Measurements from ENCODE around the gene POU2AF3.

POU2AF3 gene

DNA sequence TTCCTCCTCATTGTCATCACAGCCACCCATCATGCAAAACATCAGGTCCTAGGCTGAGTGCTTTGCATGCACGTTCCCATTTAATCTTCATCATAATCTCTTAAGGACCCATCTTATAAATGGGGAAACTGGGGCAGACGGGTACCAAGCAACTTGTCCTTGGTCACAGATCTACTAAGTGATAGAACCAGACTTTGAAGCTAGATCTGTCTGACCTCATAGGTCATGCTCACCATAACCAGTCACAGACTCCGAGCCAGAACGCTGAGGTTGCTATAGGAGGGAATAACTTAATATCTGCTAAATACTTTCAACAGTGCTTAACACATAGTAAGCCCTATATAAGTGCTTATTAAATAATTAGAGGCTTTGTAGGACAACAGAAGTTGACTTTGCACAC is 37.7 kb downstream of the POU2AF3 start:
- H3K36me3 ChIP-seq (ENCODE audit: control insufficient read depth in 5 of 5, insufficient read depth in 5 of 5, low read length in 5 of 5) = no peaks in the 10 kb centered on the region
- no peak overlapping the region for H3K9ac ChIP-seq (ENCODE audit: low read length in 5 of 5)
- H3K4me3 ChIP-seq (ENCODE audit: low read depth in 1 of 5, low read length in 5 of 5) = no peak overlapping the region
- H3K27ac ChIP-seq (ENCODE audit: low read depth, low read length) = no peak overlapping the region
- H3K4me1 ChIP-seq (ENCODE audit: control insufficient read depth in 5 of 5, insufficient read depth in 5 of 5, low read length in 5 of 5) = peaks cover 0 to 37% (median 19%) of the 10 kb centered on the region in 5 donors
- H3K27me3 ChIP-seq (ENCODE audit: control insufficient read depth in 5 of 5, insufficient read depth in 4 of 5, low read length in 5 of 5) = no peaks in the 10 kb centered on the region
- peaks cover 0 to 3% (median 0%) of the 10 kb centered on the region in 5 donors for H3K9me3 ChIP-seq (ENCODE audit: control insufficient read depth in 5 of 5, low read length in 5 of 5)

DNA sequence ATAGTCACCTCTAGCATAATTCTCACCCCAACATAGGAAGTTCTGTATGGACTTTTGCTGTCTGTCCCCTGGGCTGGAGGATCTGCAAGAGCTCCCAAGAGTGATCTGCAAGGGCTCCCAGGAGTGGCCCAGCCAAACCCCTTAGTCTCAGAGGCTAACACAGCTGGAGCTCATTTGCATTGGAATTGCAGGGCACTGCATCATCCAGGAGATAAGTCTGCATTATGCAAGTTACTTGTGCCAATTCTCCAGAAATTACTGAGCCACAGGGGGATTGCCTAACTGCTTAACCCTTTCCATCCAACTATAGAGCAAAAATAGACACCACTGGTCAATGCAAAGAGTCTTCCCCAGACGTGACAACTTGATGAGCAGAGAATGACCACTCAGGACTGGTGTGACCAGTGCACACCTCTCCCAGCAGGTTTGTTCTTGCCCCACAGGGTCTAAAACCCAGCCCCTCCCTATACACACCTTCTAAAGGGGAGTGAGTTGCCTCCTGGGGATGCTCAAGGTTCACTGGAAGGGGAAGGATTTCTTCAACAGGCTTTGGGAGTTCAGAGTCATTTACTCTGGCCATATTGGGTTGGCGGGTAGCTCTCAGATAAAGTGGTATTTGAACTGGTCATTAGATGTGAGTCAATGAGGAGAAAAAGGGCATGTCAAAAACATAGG is 38.4 kb downstream of the POU2AF3 start:
- H3K9ac ChIP-seq (ENCODE audit: low read length in 5 of 5) = no peak overlapping the region
- no peak overlapping the region for H3K4me3 ChIP-seq (ENCODE audit: low read depth in 1 of 5, low read length in 5 of 5)
- no peak overlapping the region for H3K27ac ChIP-seq (ENCODE audit: low read depth, low read length)
- peaks cover 0 to 31% (median 18%) of the 10 kb centered on the region in 5 donors for H3K4me1 ChIP-seq (ENCODE audit: control insufficient read depth in 5 of 5, insufficient read depth in 5 of 5, low read length in 5 of 5)
- peaks cover 0 to 3% (median 0%) of the 10 kb centered on the region in 5 donors for H3K9me3 ChIP-seq (ENCODE audit: control insufficient read depth in 5 of 5, low read length in 5 of 5)
- H3K27me3 ChIP-seq (ENCODE audit: control insufficient read depth in 5 of 5, insufficient read depth in 4 of 5, low read length in 5 of 5) = no peaks in the 10 kb centered on the region
- no peaks in the 10 kb centered on the region for H3K36me3 ChIP-seq (ENCODE audit: control insufficient read depth in 5 of 5, insufficient read depth in 5 of 5, low read length in 5 of 5)

GRCh38 chr11:111339758-111340388 is 41.5 kb downstream of the POU2AF3 start:
- peaks cover 0 to 3% (median 0%) of the 10 kb centered on the region in 5 donors for H3K9me3 ChIP-seq (ENCODE audit: control insufficient read depth in 5 of 5, low read length in 5 of 5)
- H3K36me3 ChIP-seq (ENCODE audit: control insufficient read depth in 5 of 5, insufficient read depth in 5 of 5, low read length in 5 of 5) = no peaks in the 10 kb centered on the region
- no peak overlapping the region for H3K9ac ChIP-seq (ENCODE audit: low read length in 5 of 5)
- no peaks in the 10 kb centered on the region for H3K27me3 ChIP-seq (ENCODE audit: control insufficient read depth in 5 of 5, insufficient read depth in 4 of 5, low read length in 5 of 5)
- no peak overlapping the region for H3K27ac ChIP-seq (ENCODE audit: low read depth, low read length)
- peaks cover 0 to 29% (median 18%) of the 10 kb centered on the region in 5 donors for H3K4me1 ChIP-seq (ENCODE audit: control insufficient read depth in 5 of 5, insufficient read depth in 5 of 5, low read length in 5 of 5)
- no peak overlapping the region for H3K4me3 ChIP-seq (ENCODE audit: low read depth in 1 of 5, low read length in 5 of 5)

DNA sequence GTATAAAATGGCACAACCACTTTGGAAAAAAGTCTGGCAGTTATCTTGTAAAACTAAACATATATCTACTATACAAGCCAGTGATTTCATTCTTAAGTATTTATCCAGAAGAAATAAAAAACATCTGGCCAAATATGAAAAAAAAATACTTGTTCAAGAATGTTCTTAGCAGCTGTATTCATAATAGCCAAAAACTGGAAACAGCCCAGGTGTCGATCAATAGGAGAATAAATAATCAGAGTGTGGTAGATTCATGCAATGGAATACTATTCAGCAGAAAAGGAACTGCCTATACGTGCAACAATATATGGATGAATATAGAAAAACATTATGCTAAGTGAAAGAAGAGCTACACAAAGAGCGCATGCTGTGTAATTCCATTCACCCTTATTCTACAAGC is 44.0 kb downstream of the POU2AF3 start:
- Histone ChIP-seq H3K9me3 (ENCODE audit: control insufficient read depth in 5 of 5, low read length in 5 of 5) (peaks cover 0 to 3% (median 0%) of the 10 kb centered on the region in 5 donors), H3K27me3 (ENCODE audit: control insufficient read depth in 5 of 5, insufficient read depth in 4 of 5, low read length in 5 of 5) (no peaks in the 10 kb centered on the region), H3K9ac (ENCODE audit: low read length in 5 of 5) (no peak overlapping the region), H3K4me3 (ENCODE audit: low read depth in 1 of 5, low read length in 5 of 5) (no peak overlapping the region), H3K36me3 (ENCODE audit: control insufficient read depth in 5 of 5, insufficient read depth in 5 of 5, low read length in 5 of 5) (no peaks in the 10 kb centered on the region), H3K27ac (ENCODE audit: low read depth, low read length) (no peak overlapping the region), H3K4me1 (ENCODE audit: control insufficient read depth in 5 of 5, insufficient read depth in 5 of 5, low read length in 5 of 5) (peaks cover 0 to 15% (median 3%) of the 10 kb centered on the region in 5 donors)

DNA sequence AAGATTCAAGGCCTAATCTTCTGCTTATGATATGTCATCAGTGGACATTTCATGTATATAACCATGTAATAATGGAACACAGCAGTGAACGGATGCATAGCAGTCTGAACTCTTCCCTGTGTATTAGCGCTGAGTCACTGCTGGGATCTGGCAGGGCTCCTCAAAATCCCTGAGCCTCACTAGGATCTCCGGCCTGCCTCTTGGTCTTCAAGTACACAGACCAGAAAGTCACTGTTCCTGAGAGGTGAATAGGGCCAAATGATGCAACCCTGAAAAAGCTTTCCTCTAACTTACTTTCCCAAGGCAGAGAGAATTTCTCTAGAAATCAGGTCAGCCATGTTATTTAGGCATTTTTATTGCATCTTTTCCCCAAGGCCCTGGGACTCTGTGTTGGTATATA is 45.7 kb downstream of the POU2AF3 start:
- H3K9me3 ChIP-seq (ENCODE audit: control insufficient read depth in 5 of 5, low read length in 5 of 5) = peaks cover 0 to 3% (median 0%) of the 10 kb centered on the region in 5 donors

DNA sequence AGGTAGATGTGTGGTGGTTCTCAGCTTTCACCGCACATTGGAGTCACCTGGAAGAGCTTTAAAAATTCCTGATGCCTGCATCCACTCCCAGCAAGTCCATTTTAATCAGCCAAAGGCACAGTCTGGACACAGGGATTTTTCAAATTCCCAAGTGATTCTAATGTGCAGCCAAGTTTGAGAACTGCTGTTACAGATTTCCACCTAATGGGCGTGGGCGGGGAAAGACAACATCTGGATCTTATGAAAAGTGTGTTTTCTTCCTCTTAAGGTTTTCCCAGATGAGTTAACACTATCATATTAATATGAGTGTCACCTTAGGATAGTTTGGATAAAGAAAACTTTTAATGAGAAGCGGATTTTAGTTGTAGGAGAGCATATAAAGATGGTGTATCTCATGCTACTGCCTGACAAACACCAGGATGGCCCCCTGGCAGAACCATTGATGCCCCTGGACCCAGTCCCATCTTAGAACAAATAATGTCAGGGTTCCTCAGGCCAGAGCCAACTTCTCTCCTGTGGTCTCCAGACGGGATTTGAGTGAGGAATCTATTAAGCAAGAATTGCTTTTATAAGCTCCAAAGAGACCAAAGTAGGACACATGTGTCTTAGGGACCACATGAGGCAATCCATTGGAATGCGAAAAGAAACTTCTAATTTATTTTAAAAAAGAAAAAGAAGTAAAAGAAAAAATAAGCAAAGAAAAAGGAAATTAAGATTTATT is 48.8 kb downstream of the POU2AF3 start:
- Histone ChIP-seq H3K36me3 (ENCODE audit: control insufficient read depth in 5 of 5, insufficient read depth in 5 of 5, low read length in 5 of 5) (no peaks in the 10 kb centered on the region), H3K4me3 (ENCODE audit: low read depth in 1 of 5, low read length in 5 of 5) (no peak overlapping the region), H3K9me3 (ENCODE audit: control insufficient read depth in 5 of 5, low read length in 5 of 5) (no peaks in the 10 kb centered on the region), H3K27me3 (ENCODE audit: control insufficient read depth in 5 of 5, insufficient read depth in 4 of 5, low read length in 5 of 5) (no peaks in the 10 kb centered on the region), H3K9ac (ENCODE audit: low read length in 5 of 5) (no peak overlapping the region), H3K27ac (ENCODE audit: low read depth, low read length) (no peak overlapping the region), H3K4me1 (ENCODE audit: control insufficient read depth in 5 of 5, insufficient read depth in 5 of 5, low read length in 5 of 5) (peaks cover 0 to 17% (median 3%) of the 10 kb centered on the region in 5 donors)

More for the DNA sequence above, 45.7 kb downstream of the POU2AF3 start:
- no peak overlapping the region for H3K4me3 ChIP-seq (ENCODE audit: low read depth in 1 of 5, low read length in 5 of 5)
- no peaks in the 10 kb centered on the region for H3K27me3 ChIP-seq (ENCODE audit: control insufficient read depth in 5 of 5, insufficient read depth in 4 of 5, low read length in 5 of 5)
- H3K4me1 ChIP-seq (ENCODE audit: control insufficient read depth in 5 of 5, insufficient read depth in 5 of 5, low read length in 5 of 5) = peaks cover 0 to 17% (median 3%) of the 10 kb centered on the region in 5 donors
- H3K27ac ChIP-seq (ENCODE audit: low read depth, low read length) = peak overlapping the region; percentile 6
- no peaks in the 10 kb centered on the region for H3K36me3 ChIP-seq (ENCODE audit: control insufficient read depth in 5 of 5, insufficient read depth in 5 of 5, low read length in 5 of 5)
- no peak overlapping the region for H3K9ac ChIP-seq (ENCODE audit: low read length in 5 of 5)

- H3K36me3 ChIP-seq (ENCODE audit: control insufficient read depth in 5 of 5, insufficient read depth in 5 of 5, low read length in 5 of 5) = no peaks in the 10 kb centered on the region
- peaks cover 0 to 17% (median 3%) of the 10 kb centered on the region in 5 donors for H3K4me1 ChIP-seq (ENCODE audit: control insufficient read depth in 5 of 5, insufficient read depth in 5 of 5, low read length in 5 of 5)
- no peaks in the 10 kb centered on the region for H3K27me3 ChIP-seq (ENCODE audit: control insufficient read depth in 5 of 5, insufficient read depth in 4 of 5, low read length in 5 of 5)
- H3K9ac ChIP-seq (ENCODE audit: low read length in 5 of 5) = no peak overlapping the region
- no peaks in the 10 kb centered on the region for H3K9me3 ChIP-seq (ENCODE audit: control insufficient read depth in 5 of 5, low read length in 5 of 5)
- no peak overlapping the region for H3K27ac ChIP-seq (ENCODE audit: low read depth, low read length)
- no peak overlapping the region for H3K4me3 ChIP-seq (ENCODE audit: low read depth in 1 of 5, low read length in 5 of 5)
Measured at GRCh38 chr11:111347723-111348115, 49.4 kb downstream of the POU2AF3 start.

- Histone ChIP-seq H3K4me1 (ENCODE audit: control insufficient read depth in 5 of 5, insufficient read depth in 5 of 5, low read length in 5 of 5) (peaks cover 0 to 17% (median 3%) of the 10 kb centered on the region in 5 donors), H3K4me3 (ENCODE audit: low read depth in 1 of 5, low read length in 5 of 5) (no peak overlapping the region), H3K27me3 (ENCODE audit: control insufficient read depth in 5 of 5, insufficient read depth in 4 of 5, low read length in 5 of 5) (no peaks in the 10 kb centered on the region), H3K36me3 (ENCODE audit: control insufficient read depth in 5 of 5, insufficient read depth in 5 of 5, low read length in 5 of 5) (no peaks in the 10 kb centered on the region), H3K9me3 (ENCODE audit: control insufficient read depth in 5 of 5, low read length in 5 of 5) (no peaks in the 10 kb centered on the region), H3K9ac (ENCODE audit: low read length in 5 of 5) (no peak overlapping the region), H3K27ac (ENCODE audit: low read depth, low read length) (no peak overlapping the region)
Measured at GRCh38 chr11:111348147-111348546, 49.8 kb downstream of the POU2AF3 start.

DNA sequence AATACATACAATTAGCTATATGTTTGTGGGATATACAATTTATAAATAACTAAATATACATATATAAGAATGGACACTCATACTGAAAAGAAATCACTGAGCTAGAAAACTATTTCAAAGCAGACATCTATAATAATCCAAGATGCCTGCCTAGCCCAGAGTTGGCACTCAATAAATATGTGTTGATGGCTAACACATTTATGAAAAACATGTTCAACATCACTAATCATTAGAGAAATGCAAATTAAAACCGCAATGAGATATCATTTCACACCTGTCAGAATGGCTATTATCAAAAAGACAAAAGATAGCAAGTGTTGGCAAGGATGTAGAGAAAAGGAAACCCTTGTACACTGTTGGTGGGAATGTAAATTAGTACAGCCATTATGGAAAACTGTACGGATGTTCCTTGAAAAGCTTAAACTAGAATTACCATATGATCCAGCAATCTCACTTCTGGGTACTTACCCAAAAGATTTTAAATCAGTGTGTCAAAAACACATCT is 50.9 kb downstream of the POU2AF3 start:
- no peak overlapping the region for H3K9ac ChIP-seq (ENCODE audit: low read length in 5 of 5)
- peaks cover 0 to 11% (median under 1%) of the 10 kb centered on the region in 5 donors for H3K4me1 ChIP-seq (ENCODE audit: control insufficient read depth in 5 of 5, insufficient read depth in 5 of 5, low read length in 5 of 5)
- no peak overlapping the region for H3K4me3 ChIP-seq (ENCODE audit: low read depth in 1 of 5, low read length in 5 of 5)
- no peak overlapping the region for H3K27ac ChIP-seq (ENCODE audit: low read depth, low read length)
- no peaks in the 10 kb centered on the region for H3K9me3 ChIP-seq (ENCODE audit: control insufficient read depth in 5 of 5, low read length in 5 of 5)
- H3K36me3 ChIP-seq (ENCODE audit: control insufficient read depth in 5 of 5, insufficient read depth in 5 of 5, low read length in 5 of 5) = no peaks in the 10 kb centered on the region
- no peaks in the 10 kb centered on the region for H3K27me3 ChIP-seq (ENCODE audit: control insufficient read depth in 5 of 5, insufficient read depth in 4 of 5, low read length in 5 of 5)

- Histone ChIP-seq H3K9me3 (ENCODE audit: control insufficient read depth in 5 of 5, low read length in 5 of 5) (no peaks in the 10 kb centered on the region), H3K27ac (ENCODE audit: low read depth, low read length) (no peak overlapping the region)
Measured at GRCh38 chr11:111350811-111351210, 52.5 kb downstream of the POU2AF3 start.

More at GRCh38 chr11:111350811-111351210, 52.5 kb downstream of the POU2AF3 start:
- Histone ChIP-seq H3K4me1 (ENCODE audit: control insufficient read depth in 5 of 5, insufficient read depth in 5 of 5, low read length in 5 of 5) (peaks cover 0 to 10% (median 0%) of the 10 kb centered on the region in 5 donors), H3K9ac (ENCODE audit: low read length in 5 of 5) (no peak overlapping the region), H3K27me3 (ENCODE audit: control insufficient read depth in 5 of 5, insufficient read depth in 4 of 5, low read length in 5 of 5) (no peaks in the 10 kb centered on the region), H3K4me3 (ENCODE audit: low read depth in 1 of 5, low read length in 5 of 5) (no peak overlapping the region), H3K36me3 (ENCODE audit: control insufficient read depth in 5 of 5, insufficient read depth in 5 of 5, low read length in 5 of 5) (no peaks in the 10 kb centered on the region)
